Measurements from ENCODE around the gene PDE3B.
"Not testable (repeated sequence)": the region's sequence is repeated elsewhere in the genome, so short reads cannot be mapped to it uniquely, and the experiment has no call there.

PDE3B gene

DNA sequence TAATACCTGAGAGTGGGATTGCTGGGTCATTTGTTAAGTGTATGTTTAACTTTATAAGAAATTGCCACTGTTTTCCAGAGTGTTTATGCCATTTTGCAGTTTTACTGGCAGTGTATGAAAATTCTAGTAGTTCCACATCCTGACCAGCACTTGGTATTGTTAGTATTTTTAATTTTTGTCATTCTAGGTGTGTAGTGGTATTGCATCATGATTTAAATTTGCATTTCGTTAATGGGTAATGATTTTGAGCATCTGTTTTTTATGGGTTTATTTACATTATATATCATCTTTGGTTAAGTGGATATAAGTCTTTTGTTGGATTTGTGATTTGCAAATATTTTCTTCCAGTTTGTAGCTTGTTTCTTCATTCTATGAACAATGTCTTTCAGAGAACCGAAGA lies 34.7 kb downstream of the PDE3B start:
- no peak for DNase-seq

DNA sequence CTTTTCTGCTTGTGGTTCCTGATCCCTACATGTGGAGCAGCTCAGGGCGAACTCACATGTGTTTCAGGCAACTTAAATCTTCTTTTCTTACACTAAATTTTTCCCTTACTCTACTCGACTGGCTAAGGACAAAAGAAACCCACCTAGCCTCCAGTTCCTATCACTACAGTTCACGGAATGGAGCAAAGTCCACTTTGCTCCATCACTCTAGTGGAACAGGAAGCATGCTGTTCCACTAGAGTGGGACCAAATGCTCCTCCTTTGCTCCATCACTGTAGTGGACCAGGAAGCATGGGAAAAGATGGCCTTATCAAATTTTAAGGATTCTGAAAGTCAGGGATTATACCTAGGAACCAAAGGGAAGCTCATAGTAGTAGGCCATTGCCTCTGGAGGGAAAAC lies 36.1 kb downstream of the PDE3B start:
- DNase-seq = no peak

DNA sequence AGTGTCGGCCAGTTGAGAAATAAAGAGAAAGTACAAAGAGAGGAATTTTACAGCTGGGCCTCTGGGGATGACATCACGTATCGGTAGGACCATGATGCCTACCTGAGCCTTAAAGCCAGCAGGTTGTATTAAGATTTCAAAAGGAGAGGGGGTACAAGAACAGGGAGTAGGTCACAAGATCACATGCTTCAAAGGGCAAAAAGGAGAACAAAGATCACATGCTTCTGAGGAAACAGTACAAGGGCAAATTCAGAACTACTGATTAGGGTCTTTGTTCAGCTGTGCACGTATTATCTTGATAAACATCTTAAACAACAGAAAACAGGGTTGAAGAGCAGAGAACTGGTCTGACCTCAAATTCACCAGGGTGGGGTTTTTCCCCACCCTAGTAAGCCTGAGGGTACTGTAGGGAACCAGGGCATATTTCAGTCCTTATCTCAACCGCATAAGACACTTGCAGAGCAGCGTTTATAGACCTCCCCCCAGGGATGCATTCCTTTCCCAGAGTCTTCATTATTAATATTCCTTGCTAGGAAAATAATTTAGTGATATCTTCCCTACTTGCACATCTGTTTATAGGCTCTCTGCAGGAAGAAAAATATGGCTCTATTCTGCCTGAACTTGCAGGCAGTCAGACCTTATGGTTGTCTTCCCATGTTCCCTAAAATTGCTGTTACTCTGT lies 40.8 kb downstream of the PDE3B start:
- not testable (repeated sequence) for DNase-seq

DNA sequence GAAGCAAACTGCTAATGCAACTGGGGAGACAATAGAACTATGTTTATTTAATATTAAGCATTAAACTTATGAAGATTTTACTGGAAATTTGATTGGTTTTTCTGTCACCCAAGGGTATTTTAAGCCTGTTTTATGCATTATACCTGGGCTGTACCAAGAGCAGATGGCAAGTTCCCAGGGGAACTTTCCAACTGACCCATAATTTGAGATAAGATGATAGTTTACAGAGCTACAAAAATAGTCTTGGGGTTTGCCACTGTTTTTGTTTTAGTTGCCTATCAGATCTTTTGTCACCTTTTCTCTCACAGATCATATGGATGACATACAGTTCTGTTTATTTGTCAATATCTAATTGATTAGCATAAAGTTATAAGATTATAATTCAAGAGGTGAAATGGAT lies 43.9 kb downstream of the PDE3B start:
- DNase-seq = no peak

DNA sequence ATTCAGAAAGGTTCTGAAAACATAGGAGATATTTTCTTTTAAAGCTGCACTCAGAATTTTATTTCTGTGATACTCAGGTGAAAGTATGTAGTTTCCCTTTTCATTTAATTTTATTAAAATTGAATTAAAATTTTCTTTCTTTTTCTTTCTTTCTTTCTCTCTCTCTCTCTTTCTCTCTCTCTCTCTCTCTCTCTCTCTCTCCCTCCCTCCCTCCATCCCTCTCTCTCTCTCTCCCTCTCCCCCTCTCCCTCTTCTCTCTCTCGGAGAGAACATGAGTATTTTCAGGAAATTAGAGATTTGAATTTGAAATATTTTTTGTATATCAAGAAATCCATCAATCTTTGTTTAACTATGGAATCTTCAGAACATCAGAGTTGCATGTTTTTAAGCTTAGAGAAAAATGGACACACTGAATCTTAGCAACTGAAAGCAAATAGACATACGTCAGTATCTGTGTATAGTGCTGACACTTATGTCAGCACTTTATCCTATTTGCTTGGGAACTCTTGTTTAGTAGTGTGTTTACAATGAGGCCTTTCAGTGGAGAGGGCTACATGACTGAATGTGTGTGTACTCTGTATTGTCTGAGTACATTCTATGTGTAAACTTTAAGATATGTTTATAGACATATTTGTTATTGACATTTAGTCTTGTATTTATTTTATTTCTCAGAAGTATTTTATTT lies 44.5 kb downstream of the PDE3B start:
- no peak for DNase-seq

DNA sequence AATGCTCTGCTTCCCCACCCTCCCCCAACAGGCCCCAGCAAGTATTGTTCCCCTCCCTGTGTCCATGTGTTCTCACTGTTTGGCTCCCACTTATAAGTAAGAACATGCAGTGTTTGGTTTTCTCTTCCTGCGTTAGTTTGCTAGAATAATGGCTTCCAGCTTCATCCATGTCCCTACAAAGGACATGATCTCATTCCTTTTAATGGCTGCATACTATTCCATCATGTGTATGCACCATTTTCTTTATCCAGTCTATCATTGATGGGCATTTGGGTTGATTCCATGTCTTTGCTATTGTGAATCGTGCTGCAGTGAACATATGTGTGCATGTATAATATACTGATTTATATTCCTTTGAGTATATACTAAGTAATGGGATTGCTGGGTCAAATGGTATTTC lies 52.1 kb downstream of the PDE3B start:
- DNase-seq = not testable (repeated sequence)

DNA sequence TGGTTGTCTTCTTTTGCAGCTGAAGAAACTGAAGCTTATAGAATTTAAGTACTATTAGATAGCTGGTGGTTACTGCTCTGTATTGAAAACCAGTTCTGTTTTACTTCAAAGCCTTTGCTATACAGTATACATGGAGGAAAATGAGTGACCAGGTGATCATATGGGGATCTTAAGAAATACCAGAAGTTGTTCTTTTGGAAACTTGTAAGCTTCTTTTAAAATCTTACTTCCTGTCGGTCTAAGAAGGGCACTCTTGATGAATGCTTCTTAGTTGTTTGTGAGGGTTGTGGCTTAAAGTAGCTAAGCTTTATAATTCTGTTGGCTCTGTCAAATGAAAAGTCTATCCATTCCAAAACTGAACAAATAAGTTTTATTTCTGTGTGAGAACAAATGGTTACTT lies 55.2 kb downstream of the PDE3B start:
- no peak for DNase-seq

DNA sequence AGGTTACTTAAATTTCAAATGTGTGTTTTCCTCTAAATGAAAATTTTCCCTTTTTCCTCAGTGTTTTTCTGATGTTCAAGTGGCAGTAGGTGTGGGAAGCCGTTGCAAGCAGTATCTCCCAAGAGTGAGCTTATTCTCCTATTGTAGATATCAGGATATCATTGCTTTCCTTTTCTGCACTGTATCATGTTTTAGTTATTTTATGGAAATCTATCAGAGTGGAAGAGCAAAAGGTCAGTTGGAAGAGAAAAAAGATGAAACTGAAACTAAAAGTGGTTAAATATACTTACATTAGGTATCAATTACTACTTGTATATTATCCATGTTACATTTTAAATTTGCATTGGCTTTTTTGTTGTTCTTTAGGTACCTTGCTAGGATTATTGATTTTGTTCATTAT lies 57.0 kb downstream of the PDE3B start:
- no peak for DNase-seq

DNA sequence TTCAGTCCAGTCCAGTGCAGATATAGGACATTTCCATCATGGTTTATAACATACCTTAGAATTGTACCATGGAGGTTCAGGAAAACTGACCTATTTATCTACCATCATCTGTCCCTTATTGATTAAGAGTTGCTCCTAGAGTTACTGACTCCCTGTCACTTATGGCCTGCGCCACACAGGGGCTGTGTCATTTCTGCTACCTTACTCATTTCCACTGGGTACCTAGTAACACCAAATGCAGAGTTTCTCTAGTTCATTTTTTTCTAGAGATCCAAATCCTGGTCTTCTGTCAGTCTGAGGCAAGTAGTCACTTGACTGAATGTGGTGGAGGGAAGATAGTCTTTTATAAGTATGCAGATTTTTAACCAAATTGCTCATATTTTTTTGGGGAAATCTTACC lies 59.2 kb downstream of the PDE3B start:
- no peak for DNase-seq

DNA sequence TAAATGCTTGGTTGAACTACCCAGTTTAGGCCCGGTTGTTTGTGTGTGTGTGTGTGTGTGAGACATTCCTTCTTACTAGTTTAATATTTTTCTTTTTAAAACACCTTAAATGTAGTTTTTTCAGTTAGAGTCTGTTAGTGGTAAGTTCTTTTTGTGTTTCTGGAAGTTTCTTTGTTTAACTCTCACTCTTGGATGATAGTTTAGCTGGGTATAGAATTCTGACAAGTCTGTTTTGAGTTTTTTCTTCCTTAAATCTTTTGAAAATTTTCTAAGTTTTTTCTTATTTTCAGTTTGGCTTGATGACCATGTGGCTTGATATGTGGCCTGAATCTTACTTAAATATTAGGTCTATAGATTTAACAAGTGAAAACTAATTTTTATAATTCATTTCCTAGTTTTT lies 60.1 kb downstream of the PDE3B start:
- no peak for DNase-seq

DNA sequence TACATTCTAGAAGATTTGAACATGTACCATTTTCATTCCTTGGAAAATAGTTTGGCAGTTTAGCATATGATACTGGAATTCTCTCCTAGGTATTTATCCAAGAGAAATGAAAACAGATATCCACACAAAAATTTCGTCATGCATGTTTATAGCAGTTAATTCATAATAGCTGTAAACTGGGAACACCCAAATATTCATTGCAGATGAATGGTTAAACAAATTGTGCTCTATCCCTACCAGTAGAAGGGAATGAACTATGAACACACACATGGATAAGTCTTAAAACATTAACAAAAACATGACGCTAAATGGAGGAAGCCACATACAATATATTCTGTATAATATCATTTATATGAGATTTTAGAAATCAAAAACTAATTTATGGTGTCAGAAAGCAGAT lies 61.5 kb downstream of the PDE3B start:
- DNase-seq = no peak

DNA sequence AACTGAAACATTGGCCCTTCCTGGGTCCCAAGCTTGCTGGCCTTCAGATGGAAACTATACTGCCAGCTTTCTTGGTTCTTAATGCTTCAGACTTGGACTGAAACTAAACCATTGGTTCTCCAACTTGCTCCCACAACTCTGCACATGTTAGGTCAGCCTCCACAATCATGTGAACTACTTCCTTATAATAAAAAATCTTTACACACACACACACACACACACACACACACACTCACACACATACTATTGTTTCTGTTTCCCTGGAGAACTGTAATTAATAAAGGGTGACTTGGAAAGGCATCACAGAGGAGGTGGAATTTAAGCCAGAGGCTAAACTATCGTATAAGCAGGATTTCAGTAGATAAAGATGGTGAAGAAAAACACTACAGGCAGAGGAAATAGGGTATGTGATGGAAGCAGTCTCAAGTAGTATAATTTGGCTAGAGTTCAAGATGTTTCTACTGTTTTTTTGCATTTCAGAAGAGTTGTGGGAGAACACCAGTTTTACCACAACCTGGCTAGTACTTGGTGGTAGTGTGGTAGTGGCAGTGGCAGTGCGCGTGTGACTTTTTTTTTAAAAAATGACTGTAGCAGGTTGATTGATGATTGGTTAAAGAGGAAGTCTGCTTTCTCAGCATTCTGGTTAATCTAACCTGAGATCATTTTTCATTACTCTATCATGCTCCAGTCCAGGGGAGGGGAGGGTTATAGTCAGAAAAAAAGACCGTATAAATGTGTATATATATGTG lies 70.1 kb downstream of the PDE3B start:
- no peak for DNase-seq

DNA sequence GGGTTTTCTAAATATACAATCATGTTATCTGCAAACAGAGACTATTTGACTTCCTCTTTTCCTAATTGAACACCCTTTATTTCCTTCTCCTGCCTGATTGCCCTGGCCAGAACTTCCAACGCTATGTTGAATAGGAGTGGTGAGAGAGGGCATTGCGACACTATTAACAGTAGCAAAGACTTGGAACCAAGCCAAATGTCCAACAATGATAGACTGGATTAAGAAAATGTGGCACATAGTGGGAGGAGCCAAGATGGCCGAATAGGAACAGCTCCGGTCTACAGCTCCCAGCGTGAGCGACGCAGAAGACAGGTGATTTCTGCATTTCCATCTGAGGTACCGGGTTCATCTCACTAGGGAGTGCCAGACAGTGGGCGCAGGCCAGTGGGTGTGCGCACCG lies 72.1 kb downstream of the PDE3B start:
- peak; percentile 38 for DNase-seq

DNA sequence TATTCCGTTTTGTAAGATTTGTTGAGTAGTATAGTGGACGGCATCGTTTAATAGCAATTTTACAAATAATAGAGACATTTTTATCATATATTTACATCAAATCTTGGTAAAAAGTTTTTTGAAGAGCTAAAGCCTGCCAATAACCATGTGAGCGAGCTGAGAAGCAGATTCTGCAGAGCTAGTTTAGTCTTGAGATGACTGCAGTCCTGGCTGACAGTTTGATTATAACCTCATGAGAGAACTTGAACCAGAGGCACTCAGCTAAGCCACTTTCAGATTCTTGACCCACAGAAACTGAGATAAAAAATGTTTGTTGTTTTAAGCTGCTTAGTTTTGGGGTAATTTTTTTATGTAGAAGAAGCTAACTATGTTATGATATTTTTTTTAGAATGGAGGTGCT lies 78.9 kb downstream of the PDE3B start:
- DNase-seq = no peak

DNA sequence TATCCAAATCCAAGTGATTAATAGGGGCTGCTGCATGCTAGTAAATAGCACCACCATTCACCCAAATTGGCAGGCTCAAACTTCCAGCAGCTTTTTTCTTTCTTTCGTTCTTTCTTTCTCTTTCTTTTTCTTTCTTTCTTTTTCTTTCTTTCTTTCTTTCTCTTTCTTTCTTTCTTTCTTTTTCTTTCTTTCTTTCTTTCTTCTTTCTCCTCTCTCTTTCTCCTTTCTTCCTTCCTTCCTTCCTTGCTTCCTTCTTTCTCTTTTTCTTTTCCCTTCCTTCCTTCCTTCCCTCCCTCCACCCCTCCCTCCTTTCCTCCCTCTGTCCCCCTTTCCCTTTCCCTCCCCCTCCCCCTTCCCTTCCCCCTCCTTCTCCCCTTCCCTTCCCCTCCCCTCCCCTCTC lies 81.5 kb downstream of the PDE3B start:
- no peak for DNase-seq

DNA sequence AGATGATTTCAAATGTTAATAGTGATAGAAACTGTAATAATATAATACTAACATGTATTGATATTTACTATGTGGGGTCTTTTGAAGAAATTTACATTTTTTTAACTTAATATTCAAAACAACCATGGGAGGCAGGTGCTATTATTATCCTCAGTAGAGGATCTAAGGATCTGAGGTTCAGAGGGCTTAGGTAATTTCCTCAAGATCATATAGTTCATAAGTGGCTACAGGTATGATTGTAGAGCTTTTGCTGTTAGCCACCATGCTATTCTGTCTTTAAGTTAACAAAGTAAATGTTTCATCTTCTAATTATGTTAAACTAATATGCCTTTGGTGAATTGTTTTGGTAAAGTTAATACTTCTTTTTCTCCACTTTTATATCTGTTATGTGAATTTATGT lies 83.6 kb downstream of the PDE3B start:
- no peak for DNase-seq

DNA sequence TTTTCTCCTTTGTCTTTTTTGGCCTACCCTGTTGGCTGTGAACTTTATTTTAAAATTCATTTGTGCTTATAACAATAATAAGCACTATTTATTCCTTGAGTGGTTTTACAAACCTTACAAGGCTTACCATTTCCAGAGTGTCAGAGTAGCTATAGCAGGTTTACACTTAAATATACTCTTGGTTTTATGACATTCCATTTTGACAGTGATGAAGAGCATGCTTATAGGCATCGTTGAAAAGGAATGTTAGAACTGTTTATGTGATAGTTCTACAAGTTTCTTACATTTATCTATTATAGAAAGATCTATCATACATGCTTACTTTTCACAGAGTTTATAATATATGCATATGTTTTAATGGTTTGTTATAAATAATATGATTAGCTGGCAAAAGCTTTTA lies 84.1 kb downstream of the PDE3B start:
- DNase-seq = no peak

DNA sequence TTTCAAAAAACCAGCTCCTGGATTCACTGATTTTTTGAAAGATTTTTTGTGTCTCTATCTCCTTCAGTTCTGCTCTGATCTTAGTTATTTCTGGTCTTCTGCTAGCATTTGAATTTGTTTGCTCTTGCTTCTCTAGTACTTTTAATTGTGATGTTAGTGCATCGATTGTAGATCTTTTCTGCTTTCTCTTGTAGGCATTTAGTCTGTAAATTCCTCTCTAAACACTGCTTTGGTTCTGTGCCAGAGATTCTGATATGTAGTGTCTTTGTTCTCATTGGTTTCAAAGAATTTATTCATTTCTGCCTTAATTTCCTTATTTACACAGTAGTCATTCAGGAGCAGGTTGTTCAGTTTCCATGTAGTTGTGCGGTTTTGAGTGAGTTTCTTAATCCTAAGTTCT lies 96.9 kb downstream of the PDE3B start:
- not testable (repeated sequence) for DNase-seq

DNA sequence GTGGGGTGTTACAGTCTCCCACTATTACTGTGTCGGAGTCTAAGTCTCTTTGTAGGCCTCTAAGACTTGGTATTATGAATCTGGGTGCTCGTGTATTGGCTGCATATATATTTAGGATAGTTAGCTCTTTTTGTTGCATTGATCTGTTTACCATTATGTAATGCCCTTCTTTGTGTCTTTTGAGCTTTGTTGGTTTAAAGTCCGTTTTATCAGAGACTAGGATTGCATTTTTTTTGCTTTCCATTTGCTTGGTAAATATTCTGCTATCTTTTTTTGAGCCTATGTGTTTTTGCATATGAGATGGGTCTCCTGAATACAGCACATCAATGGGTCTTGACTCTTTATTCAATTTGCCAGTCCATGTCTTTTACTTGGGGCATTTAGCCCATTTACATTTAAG lies 97.6 kb downstream of the PDE3B start:
- no peak for DNase-seq

DNA sequence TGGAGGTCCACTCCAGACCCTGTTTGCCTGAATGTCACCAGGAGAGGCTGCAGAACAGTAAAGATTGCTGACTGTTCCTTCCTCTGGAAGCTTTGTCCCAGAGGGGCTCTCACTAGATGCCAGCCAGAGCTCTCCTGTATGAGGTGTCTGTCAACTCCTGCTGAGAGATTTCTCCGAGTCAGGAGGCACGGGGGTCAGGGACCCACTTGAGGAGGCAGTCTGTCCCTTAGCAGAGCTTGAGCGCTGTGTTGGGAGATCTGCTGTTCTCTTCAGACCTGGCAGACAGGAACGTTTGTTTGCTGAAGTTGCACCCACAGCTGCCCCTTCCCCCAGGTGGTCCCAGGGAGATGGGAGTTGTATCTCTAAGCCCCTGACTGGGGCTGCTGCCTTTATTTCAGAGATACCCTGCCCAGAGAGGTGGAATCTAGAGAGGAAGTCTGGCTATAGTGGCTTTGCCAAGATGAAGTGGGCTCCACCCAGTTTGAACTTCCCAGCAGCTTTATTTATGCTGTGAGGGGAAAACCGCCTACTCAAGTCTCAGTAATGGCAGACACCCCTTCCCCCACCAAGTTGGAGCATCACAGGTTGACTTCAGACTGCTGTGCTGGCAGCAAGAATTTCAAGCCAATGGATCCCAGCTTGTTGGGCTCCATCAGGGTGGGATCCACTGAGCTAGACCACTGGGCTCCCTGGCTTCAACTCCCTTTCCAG lies 99.4 kb downstream of the PDE3B start:
- no peak for DNase-seq

DNA sequence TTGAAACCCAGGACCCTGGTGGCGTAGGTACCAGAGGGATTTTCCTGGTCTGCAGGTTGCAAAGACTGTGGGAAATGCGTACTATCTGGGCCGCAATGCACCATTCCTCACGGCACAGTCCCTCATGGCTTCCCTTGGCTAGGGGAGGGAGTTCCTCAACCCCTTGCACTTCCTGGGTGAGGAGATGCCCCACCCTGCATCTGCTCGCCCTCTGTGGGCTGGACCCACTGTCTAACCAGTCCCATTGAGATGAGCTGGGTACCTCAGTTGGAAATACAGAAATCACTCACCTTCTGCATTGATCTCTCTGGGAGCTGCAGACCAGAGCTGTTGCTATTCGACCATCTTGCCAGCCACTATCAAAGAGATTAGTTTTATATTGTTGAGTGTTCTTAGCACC lies 100.1 kb downstream of the PDE3B start:
- not testable (repeated sequence) for DNase-seq

DNA sequence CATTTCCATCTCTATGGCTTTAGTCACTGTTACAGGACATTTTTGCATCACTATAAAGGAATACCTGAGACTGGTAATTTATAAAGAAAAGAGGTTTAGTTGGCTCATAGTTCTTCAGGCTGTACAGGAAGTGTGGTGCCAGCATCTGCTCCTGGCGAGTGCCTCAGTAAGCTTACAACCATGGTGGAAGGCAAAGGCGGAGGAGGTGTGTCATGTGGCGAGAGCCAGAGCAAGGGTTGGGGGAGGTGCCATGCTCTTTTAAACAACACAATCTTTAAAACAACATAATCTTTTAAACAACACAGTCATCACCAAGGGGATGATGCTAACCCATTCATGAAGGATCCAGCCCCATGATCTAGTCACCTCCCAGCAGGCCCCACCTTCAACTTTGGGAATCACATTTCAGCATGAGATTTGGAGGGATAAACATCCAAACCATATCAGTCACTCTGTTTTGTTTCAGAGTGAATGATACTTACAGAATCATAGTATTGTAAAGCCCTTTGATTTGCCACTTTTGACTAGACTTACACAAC lies 103.3 kb downstream of the PDE3B start:
- DNase-seq = no peak

DNA sequence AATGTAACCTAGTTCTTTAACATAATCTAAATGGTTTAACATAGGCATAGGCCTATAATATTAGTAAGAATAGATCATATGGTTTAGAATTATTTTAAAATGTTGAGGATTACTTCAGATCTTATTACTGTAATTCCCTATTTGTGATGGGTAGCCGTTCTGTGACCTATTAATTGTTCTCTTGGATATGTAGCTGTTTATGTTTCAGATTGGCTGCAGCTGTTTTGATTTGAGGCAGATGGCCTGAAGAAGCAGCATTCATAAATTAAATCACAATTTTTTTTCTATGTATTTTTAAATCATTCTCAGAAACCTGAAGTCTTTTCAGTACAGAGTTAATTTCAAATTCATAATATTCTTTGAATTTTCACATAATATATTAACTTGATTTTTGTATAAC lies 104.5 kb downstream of the PDE3B start:
- no peak for DNase-seq
